ENCODE measurements around the gene NARF. TPM values are rescaled to one million over a fixed set of nuclear protein-coding genes. Genes with fewer than 3 reads are reported as not detected.

The NARF gene
- polyA plus RNA-seq, 12 donors: 35.0 to 81.2 (median 66.0) TPM; not detected in 1

DNA sequence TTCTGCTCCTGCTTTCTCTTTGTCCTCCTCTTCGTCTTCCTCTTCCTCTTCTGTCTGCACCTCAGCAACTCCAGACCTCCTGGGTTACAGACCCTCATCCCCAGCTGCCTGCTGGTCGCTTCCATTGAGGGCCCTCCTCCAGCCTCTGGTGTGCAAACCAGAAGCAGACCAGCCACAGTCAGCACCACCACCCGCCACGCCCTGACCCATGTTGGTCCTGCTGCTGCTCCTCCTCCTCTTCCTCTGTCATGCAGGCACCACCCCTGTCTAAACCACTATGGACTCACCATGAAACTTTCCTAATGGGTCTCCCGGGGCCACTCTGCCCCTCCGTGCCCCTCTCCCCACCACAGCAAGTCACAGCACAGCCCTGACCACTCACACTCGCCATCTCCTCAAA is 28.7 kb upstream of the NARF start:
- no peak for DNase-seq

DNA sequence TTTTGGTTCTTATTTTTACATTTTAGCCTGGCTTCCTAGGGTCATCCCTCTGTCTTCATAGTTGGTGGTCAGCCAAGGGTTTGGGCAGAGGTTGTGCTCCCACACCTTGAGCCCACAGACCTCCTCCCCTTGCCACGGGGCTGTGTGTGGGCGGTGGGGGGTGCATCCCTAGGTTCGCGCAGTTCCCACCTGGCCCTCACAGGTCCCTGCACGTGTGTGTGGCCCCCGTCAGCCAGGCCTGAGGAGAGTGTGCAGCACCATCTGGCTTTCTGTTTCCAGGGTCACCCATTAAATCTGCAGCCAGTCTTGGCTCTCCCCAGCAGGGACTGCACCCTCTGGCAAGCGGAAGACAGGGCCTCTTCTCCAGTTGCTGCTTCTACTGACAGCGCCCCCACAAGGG is 26.5 kb upstream of the NARF start:
- no peak for DNase-seq

DNA sequence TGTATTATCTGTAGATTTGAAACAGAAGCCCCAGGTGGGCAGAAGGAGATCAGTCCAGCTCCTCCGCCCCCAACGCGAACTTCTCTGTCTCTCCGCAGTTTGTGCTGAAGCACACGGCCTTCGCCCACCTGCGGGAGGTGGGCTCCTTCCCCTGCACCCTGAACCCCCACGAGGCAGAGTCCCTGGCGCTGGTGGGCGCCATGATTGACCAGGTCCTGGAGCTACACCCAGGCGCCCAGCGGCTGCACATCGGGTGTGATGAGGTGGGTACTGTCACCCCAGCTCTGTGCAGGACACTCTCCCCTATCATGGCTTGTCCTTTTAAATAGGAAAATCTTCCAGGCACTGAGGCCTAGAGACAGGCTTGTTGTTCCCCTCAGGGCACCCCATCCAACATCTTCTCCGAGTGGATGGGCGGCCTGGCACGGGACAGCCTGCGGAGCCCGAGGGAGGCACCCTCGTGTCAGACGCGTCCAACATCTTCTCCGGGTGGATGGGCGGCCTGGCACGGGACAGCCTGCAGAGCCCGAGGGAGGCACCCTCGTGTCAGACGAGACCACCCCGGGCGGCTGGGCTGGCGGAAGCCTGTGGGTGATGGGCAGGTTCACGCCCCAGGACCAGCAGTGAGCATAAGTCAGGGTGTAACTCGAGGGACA is 24.9 kb upstream of the NARF start:
- no peak for DNase-seq

DNA sequence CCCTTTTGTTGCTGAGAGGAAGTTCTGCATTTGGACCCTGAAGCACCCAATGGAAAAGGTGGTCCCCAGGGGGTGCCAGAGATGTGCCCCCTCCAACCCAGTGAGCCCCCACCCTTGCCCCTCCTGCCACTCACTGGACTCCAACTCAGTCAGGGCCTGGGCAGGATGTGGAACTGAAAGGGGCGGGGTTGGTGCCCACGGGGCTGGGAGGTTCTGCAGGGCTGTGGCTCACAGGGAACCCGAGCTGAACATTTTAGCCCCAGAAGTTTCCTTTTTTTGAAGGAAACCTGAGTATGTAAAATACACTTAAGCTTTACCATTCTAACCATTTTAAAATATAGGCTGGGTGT is 24.4 kb upstream of the NARF start:
- no peak for DNase-seq

DNA sequence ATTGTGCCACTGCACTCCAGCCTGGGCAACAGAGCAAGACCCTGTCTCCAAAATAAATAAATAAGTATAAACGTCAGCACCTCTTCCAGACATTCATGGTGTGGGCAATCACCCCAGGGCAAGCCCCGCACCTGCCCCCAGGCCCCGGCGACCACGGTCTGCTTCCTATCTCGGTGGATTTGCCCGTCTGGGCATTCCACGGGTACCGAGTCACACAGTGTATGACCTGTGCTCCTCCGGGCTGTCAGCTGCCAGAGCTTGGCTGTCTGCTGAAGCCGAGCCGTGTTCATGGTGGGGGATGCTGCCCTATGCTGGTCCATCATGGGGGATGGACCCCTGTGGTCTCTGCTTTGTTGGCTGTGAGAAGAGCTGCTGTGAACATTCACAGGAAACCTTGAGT is 23.4 kb upstream of the NARF start:
- no peak for DNase-seq

DNA sequence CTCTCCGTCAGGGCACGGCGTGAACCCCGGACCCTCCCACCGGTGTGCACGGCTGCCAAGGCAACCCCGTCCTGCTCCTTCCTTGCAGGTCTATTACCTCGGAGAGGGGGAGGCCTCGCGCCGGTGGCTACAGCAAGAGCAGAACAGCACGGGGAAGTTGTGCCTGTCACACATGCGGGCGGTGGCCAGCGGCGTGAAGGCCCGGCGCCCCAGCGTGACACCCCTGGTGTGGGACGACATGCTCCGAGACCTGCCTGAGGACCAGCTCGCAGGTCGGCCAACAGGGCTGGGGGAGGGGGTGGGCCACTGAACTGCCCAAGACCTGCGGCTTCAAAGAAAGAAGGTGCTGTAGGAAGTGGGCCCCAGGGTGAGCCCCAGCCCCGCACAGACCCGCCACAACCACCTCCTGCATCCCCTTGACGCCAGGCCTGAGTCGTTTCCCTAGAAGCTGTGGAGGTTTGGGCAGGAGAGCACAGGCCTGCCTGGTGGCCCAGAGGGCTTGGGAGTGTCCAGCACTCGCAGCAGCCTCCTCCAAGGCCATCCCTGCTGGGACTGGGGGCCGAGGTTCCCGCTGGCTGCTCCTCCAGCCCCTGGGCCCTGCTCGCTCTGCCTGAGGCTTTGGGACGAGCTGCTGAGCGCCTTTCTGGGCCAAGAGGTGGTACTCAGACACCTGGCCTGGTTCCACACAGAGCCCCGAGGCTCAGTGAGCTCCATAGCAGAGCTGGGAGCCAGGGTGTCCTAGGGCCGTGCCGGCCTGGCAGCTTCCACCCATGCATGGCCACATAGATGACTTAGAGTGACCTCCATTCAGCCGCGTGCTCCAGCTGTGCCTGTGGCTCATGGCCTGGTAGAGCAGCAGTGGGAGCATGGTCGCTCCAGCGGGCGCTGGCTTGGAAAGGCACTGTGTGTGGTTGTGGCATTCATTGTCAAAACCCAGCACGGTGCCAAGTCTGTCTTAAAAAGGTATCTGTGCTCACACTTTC is 22.6 kb upstream of the NARF start:
- no peak for DNase-seq

DNA sequence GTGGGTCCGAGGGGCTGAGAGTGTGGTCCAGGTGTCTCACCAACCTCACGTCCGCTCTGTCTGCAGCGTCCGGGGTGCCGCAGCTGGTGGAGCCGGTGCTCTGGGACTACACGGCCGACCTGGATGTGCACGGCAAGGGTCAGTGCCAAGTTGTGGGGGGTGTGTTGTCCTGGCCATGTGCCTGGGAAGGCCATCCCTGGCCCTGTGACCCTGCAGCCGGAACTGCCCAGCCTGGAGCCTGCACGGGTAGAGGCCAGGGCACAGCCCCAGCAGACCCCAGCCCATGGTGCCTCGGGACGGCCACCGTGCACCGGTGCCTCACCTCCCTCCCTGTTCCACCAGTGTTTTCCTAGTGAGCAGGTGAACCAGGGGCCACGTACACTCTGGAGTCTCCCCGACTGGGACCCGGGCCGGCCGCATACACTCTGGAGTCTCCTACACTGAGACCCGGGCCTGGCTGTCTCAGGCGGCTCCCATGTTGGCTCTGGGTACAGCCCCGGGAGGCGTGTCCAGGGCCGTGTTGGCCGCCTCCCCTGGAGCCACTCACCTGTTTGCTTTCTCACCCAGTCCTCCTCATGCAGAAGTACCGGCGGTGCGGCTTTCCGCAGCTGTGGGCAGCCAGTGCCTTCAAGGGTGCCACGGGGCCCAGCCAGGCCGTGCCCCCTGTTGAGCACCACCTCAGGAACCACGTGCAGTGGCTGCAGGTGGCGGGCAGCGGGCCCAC is 21.8 kb upstream of the NARF start:
- no peak for DNase-seq

DNA sequence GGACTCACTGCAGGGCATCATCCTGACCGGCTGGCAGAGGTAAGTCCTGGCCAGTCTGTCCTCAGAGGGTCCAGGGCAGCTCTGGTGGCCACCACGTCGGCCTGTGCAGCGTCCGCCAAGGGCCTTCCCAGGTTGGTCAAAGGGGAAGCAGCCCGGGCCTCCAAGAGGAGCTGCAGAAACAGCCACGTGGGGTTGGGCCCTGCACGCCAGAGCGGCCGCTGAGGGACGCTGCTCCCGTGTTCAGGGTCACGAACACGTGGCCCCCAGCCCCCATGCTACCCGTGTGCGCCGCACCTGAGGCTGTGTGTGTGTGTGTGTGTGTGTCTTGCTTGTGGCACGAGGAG is 21.2 kb upstream of the NARF start:
- no peak for DNase-seq

DNA sequence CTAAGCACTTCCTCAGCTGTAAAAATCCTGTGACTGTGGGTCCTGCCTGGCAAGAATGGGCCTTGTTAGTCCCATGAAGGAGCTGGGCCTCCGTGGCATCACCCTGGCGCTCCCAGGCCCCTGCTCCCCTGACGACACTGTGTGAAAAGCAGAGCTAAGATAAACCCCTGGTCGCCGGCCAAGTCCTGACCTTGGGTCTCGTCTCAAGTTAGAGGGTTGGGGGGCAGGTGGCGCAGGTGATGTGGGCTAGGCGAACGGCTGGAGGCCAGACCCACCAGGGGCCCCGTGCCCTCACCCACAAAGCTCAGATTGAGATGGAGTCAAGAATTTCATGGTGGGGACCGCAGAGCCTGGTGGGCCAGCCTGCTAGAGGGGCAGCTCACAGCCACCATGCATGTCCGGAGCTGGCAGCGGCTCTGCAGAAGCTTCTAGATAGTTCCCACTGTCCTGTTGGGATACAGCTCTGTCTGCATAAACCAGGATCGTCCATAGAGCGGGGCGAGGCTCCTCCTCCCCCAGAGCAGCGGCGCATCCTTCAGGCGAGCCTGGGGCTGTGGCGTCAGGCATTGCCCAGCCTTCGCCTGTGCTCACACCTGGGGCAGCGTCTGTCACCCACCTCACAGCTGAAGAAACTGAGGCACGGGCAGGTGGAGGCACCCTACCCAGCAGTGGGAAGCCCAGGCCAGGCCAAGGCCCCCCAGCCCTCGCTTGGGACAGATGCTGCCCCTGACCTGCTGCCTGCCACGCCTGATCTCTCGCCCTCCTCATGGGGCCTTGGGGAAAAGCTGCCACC is 19.9 kb upstream of the NARF start:
- DNase-seq: no peak

DNA sequence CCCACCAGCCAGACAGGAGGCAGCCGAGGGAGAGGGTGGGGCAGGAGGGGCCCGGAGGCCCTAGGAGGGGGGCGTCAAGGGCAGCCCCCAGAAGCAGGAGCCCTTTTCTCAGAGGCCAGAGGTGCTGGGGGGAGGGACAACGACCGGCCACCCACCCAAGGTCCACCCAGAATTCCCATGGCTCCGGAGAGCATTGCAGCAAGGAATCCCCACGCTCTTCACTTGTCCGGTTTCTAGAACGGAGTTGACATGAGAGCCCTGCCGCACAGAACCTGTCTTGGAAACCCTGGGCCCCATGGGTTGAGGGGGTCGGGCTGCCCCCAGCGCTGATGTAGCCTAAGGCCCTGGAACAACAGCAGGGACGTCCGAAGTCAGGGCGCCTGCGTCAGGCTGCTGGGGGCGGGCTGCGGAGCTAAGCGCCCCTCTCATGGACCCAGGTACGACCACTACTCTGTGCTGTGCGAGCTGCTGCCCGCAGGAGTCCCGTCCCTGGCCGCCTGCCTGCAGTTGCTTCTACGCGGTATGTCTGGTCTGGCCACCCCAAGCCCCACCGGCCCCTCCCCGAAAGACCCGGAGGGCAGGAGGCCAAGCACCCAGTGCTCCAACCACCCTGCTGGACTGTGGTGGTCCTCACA is 19.2 kb upstream of the NARF start:
- no peak for DNase-seq

DNA sequence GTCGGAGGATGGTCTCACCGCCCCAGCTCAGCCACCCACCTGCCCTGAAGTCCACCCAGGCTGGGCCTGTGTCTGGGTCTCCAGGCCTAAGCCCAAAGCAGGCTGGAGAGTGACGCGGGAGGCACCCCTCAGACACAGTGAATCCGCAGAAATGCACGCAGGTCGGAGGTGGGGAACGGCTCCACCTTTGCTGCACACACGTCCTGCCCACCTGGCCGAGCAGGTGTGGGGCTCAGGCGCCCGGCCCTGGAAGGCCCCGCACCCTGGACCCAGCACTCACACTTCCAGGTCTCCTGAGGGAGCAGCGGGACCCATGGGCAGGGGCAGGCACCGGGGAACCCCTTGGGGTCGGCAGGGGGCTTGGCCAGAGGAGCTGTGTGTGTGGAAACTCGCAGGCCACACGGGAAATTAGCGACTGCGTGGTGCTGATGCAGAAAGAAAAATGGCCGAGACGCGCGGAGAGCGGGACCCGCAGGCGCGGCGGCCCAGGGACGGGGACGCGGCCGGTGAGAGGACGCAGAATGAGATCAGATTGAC is 18.6 kb upstream of the NARF start:
- DNase-seq: no peak

DNA sequence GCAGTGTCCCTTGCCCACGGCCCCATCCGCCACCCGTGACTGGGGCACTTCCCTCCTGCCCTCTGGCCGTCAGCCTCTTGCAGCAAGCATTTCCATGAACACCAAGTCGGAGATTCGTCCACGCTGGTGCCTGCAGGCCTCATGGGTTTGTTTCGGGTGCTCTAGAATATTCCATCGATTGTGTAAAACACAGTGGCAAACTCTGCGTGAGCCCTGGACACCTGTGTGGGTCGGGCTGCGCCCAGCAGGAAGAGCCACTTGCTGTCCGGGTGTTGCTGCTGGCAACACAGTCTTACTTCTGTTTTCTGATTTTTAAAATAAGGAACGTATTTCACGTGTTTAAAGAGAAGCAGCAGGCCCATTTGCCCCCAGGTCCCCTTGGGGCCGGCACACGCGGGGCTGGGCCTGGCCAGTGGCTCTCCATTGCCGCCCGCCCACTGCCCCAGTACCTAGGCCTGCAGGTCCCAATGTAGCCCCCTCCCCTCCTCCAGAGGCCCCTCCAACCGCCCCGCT is 18.0 kb upstream of the NARF start:
- DNase-seq: no peak

DNA sequence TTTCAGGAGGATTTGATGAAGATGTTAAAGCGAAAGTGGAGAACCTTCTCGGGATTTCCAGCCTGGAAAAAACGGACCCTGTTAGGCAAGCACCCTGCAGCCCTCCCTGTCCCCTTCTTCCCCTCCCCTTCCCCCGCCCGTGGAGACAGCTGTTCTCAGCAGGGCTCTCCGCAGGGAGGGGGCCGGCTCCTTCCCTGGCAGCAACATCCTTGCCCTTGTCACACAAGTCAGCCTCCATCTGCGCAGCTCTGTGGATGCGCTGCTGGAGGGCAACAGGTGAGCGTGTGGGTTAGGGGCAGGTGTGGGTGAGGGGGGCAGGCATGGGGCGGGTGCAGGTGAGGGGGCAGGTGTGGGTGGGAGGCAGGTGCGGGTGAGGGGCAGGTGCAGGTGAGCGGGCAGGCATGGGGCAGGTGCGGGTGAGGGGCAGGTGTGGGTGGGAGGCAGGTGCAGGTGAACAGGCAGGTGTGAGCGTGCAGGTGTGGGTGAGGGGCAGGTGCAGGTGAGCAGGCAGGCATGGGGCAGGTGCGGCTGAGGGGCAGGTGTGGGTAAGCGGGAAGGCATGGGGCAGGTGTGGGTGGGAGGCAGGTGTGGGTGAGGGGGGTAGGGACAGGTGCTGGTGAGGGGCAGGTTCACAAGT is 17.4 kb upstream of the NARF start:
- DNase-seq: no peak

DNA sequence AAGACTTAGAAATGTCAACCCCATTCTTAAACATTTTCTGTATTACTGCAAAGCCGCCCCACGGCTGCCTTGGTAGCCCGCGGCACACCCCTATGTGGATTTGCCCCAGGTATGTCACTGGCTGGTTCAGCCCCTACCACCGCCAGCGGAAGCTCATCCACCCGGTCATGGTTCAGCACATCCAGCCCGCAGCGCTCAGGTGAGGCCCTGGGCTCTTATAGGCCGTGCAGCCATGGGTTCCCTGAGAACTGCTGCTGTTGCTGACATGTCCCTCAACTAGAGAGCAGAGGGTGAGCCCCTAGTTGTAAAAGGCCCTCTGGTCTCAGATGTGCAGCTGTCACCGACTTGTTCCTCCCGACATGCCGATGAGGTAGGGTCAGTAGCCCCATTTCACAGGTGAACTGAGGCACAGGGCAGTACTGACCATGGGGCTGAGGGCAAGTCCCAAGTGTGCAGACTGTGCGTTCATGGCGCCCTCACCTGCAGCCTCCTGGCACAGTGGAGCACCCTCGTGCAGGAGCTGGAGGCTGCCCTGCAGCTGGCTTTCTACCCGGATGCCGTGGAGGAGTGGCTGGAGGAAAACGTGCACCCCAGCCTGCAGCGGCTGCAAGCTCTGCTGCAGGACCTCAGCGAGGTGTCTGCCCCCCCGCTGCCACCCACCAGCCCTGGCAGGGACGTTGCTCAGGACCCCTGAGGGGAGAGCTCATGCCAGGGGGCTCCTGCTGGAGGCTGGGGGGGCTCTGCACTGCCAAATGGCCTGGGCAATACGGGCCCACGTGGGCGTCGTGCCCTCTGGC is 16.7 kb upstream of the NARF start:
- no peak for DNase-seq

DNA sequence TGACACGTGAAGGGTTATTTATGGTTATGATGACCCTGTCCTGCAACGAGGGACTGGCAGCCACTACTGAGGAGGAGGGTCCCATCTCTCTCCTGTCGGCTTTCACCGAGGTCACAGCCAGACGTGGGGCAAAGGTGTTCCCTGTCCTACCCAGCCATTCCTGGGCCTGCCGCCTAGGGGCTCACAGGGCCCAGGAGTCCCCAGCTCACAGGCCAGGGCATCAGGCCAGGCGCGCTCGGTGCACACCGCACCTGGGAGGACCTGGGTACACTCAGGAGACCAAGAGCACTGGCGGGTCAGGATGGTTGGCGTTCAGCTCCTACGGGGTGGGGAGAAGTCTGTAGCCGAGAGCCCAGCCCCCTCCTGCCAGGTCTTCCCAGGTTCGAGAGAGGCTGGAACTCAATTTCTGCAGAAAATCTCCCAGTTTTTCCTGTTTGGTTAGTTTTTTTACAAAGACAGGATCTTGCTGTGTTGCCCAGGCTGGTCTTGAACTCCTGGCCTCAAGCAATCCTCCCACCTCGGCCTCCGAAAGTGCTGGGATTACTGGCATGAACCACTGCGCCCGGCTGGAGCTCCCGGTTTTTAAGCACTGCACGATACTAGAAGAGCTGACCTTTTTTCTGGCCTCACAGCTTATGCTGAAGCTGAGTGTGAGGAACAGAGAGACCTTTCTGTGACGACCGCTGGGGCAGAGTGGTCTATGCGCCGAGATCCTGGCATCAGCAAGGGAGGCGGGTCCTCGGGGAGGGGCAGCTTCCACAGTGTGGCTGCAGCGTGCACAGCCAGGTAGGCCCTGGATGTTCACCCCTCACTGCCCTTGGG is 15.7 kb upstream of the NARF start:
- DNase-seq: no peak

DNA sequence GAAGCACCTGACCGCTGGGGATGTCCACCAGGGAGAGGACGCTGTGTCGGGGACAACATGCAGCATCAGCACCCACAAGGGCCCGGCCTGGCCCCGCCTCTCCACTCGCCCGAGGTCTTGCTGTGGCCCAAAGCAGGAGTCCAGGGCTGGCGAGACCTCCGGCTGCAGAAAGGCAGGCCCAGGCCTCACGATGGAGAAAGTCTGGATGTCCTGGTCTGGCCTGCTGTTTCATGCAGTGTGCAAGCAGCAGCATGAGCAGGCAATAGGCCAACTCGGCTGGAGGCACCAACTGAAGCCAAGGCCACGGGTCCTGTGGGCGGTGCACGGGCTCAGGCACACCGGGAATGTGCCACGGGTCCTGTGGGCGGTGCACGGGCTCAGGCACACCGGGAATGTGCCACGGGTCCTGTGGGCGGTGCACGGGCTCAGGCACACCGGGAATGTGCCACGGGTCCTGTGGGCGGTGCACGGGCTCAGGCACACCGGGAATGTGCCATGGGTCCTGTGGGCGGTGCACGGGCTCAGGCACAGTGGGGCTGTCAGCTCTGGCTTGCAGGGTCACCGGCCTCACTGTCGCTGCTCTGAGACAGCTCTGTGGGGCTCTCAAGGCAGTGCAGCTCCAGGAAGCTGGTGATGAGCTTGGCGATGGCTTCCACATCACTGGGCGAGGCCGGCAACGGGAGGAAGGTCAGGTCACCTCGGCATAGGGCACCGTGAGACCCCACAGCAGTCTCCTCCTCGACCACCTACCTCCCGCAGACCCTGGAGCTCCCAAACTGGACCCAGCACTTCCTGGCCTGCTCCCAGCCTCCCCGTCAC is 14.9 kb upstream of the NARF start:
- no peak for DNase-seq

DNA sequence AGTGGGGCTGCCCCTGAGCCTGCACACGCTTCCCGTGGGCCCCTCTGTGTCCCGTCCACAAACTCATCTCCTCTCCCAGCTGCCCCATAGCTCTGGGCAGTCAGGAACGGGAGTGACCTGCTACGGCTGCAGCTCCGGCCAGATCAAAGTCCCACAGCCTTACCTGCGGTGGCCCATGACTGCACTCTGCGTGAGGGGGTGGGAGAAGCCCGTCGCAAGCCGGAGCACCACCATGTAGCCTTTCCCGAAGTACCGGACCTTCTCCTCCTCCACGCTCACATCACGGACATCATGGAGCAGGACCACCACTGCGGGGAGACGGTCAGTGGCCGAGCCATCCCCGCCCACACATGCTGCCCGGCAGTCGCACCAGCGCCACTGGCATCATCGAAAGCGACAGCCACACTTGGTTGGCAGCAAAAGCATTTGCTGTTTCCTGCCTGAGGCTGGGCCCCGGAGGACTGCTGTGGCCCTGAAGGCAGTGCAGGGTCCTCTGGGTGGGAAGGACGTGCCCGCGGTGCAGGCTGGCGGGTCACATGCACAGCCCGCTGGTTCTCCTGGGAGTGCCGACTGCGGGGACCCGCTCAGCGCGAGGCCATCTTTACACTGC is 14.2 kb upstream of the NARF start:
- no peak for DNase-seq
